Measurements from ENCODE around the gene LMCD1. TPM values are rescaled to one million over a fixed set of nuclear protein-coding genes. Genes with fewer than 3 reads are reported as not detected.
"Not testable (repeated sequence)": the region's sequence is repeated elsewhere in the genome, so short reads cannot be mapped to it uniquely, and the experiment has no call there.

The LMCD1 gene
- total RNA-seq, 1 donor from 2014 or later, result 0.41 TPM

DNA sequence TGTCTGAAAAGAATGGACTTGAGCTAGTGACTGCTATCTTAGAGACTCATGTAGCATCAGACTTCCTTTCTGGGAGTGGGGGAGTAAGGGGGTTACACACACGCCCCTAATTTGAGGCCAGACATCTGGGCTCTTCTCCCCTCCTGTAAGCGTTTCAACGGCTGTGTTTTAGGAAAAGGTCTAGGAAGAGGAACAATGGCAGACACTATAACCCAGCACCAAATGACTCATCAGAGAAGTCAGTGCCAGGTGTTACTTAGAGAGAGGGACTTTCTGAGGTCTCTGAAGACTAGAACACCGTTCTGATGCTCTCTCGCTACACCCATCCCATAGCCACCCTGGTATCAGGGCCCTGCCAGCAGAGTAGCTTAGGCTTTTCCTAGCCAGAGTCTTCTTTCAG, 77.5 kb downstream of the LMCD1 start:
- FAIRE-seq (no peak), DNase-seq (ENCODE audit: low spot score in 2 of 2) (no peak)

DNA sequence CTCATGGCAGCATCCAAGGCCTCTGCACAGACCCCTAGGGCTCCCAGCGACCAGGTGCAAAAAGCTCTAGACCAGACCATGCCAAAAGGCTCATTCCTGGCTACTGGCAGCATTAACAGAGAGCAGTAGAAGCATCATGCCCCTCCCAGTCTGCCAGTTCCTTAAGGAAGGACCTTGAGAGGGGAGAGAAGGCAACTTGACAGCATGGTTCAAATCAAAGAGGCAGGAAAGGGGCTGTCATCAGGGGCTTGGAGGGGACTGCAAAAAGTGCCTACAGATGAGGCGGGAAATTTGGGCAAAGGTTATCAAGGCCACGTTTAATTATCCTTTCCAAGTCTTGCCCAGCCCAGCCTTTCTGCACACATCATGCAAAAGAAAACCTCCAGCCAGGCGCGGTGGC, 78.3 kb downstream of the LMCD1 start:
- no peak for FAIRE-seq

GRCh38 chr3:8580434-8580833, 78.8 kb downstream of the LMCD1 start:
- DNase-seq (ENCODE audit: low spot score in 2 of 2); FAIRE-seq: not testable (repeated sequence)

More for the DNA sequence above, 78.3 kb downstream of the LMCD1 start:
- no peak for DNase-seq (ENCODE audit: low spot score in 2 of 2)

GRCh38 chr3:8581373-8581772, 79.8 kb downstream of the LMCD1 start:
- no peak for DNase-seq (ENCODE audit: low spot score in 2 of 2)
- FAIRE-seq, result no peak

DNA sequence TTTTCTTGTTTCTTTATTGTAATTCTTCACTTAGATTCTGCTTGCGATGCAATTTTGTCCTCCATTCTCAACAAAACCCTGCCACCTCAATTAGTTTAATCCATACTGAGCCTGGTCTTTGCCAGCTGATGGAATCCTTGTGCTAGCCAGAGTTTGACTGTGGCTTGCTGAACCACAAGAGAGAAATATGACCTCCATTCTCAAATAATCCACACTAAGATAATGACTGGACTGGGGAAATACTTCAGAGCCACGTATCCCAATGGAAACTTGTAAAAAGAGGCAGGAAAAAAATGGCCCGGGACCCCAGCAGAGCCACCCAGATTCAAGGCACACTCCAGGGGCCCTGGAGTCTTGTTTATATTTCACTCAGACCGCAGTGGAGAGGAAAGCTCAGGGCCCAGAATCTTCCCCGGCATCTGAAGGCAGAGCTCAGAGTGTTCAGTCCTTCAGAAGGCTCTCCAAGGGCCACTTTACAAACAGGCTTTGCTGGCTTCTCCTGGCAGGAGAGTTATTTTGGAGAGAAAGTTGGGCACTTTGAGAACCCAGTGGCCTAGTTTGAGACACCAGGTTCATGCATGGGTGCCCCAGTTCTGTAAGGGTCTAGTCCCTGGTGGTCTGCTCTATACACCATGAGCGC, 80.3 kb downstream of the LMCD1 start:
- FAIRE-seq, result no peak
- no peak for DNase-seq (ENCODE audit: low spot score in 2 of 2)

GRCh38 chr3:8584661-8585060, 83.0 kb downstream of the LMCD1 start:
- FAIRE-seq, result no peak

DNA sequence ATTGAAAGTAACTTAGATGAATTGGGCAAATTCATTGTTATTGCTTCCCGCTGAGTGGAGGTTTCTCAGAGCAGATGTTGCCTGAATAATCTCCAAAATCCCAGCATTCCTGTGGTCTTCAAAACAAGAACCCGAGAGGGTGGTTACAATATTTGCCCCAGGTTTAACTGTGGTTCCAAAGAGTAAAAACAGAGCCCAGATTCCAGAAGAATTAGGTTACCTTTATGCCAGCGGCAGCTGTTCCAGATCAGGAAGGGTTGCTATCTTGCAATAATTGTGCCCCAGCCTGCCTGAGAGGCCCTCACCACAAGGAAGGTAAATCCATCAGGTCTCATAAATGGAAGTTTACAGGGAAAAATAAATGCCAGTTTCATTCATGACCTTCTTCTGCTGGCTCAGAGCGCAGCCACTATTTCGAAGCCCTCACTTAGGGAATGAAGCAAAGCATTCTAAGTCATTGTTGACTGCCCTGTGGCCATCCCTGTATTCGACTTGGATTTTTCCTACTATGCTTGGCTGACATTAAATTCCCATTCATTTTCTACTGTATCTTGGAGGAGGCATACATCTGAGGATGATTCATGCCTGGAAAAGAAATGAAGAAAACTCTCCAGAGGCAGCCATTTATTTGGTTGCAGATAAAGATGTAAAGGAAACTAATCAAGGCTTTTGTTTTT, 88.4 kb downstream of the LMCD1 start:
- no peak for FAIRE-seq
- no peak for DNase-seq (ENCODE audit: low spot score in 2 of 2)

More at GRCh38 chr3:8584661-8585060, 83.0 kb downstream of the LMCD1 start:
- DNase-seq (ENCODE audit: low spot score in 2 of 2), result no peak

- no peak for FAIRE-seq
- no peak for DNase-seq (ENCODE audit: low spot score in 2 of 2)
Observed at GRCh38 chr3:8593021-8593827, 91.6 kb downstream of the LMCD1 start.

DNA sequence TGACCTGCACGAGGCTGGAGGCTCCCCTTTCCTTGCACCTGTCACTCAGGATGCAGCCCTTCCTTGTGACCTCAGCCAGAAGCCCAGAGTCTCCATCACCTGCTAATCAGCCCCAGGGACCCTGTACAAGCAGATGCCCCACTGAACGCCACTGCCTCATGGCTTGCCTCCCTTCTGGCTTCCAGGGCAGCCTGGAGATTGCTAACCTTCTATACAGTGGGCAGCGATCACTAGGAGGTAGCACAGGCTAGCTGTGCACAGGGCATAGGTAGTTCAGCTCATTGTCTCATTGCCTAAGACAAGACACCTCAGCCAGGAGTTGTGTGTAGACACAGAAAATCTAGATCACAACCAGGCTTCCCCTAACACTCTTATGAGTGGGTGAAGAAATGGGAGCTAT, 93.6 kb downstream of the LMCD1 start:
- DNase-seq (ENCODE audit: low spot score in 2 of 2) (no peak), FAIRE-seq (no peak)

DNA sequence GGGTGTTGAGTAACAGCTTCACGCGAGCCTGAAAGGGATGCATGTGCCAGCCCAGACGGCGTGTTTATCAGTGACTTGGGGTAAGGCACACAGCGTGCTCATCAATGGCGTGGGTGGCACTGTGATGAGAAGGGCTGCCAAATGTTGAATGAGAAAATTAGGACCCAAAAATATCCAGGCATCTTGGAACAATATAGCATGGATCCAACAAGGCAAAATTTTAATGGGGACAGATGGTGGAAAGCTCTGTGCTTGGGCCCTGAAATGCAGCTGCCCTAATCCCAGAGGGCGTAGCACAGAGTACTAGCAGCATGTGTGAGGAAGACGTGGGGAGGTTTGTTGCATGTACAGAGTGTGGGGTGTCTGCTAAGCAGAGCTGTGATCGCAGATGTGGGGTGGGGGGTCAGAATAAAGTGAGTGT, 94.1 kb downstream of the LMCD1 start:
- no peak for DNase-seq (ENCODE audit: low spot score in 2 of 2)

GRCh38 chr3:8596321-8597218, 94.9 kb downstream of the LMCD1 start:
- FAIRE-seq (no peak), DNase-seq (ENCODE audit: low spot score in 2 of 2) (no peak)

More for the DNA sequence above, 94.1 kb downstream of the LMCD1 start:
- FAIRE-seq, result no peak

DNA sequence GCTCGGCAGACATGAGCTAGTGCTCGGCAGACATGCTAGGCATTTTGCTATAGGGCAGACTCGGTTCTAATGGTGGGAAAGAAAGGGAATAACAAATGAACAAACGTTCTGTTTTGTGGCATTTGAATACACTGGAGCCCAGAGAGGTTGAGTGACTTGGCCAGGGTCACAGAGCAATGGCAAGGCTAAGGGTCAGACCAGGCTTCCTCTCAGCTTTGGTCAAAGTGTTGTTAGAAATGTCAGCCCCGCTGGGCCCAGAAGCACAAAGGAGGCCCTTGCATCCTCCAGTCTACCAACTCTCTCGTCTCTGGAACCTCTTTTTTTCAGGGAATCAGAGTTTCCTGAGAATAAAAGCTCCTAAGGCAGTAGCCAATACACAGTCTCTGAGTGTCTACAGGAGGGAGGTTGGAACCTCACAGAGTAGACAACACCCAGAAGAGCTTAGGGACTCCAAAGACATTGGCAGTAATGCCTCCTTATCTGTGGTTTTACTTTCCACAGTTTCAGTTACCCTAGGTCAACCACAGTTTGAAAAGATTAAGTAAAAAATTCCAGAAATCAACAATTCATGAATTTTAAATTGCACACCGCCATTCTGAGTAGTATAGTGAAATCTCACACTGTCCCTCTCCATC, 95.7 kb downstream of the LMCD1 start:
- FAIRE-seq, result no peak

GRCh38 chr3:8599146-8599545, 97.5 kb downstream of the LMCD1 start:
- no peak for DNase-seq (ENCODE audit: low spot score in 2 of 2)
- no peak for FAIRE-seq

More for the DNA sequence above, 95.7 kb downstream of the LMCD1 start:
- DNase-seq (ENCODE audit: low spot score in 2 of 2), result no peak

GRCh38 chr3:8600457-8600856, 98.8 kb downstream of the LMCD1 start:
- FAIRE-seq (no peak), DNase-seq (ENCODE audit: low spot score in 2 of 2) (no peak)

- DNase-seq (ENCODE audit: low spot score in 2 of 2), result no peak
- no peak for FAIRE-seq
Observed at GRCh38 chr3:8603115-8603710, 101.6 kb downstream of the LMCD1 start.

DNA sequence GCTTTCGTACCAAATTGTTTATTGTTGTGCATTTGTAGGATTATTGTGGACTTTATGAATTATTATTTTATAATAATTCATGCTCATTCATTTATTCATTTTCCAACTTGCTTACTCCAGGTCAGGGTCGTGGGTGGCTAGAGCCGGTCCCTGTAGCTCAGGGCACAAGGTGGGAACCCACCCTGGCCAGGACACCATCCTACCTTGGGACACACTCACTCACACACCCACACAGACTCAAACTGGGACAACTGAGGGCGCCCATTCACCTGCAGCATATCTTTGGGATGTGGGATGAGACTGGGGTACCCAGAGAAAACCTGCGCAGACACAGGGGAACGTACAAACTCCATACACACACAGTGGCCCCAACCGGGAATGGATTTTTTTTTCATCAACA, 102.4 kb downstream of the LMCD1 start:
- no peak for FAIRE-seq
- DNase-seq (ENCODE audit: low spot score in 2 of 2), result no peak

DNA sequence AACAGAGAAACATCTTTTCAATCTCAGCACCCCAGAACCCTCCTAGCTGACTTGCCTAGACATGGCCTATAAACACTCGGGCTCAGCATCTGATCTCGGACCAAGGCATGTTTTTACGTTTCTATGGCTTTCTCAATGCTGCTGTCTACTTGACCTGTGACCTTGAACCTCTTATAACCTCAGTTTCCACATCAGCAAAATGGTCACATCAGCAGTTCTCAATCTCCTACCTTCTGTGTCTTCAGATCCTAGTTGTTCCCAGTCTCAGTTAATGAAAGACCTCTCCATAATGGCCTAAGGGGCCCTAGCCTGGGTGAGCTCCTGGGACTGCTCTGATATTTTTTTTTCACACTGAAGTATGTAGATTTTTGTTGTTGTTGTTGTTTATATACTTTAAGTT, 103.4 kb downstream of the LMCD1 start:
- FAIRE-seq, result no peak
- DNase-seq (ENCODE audit: low spot score in 2 of 2), result no peak

- FAIRE-seq (no peak), DNase-seq (ENCODE audit: low spot score in 2 of 2) (no peak)
Observed at GRCh38 chr3:8606701-8607231, 105.1 kb downstream of the LMCD1 start.
